Stimulated activated CD4-positive, alpha-beta T cell treated with anti-CD3 and anti-CD28 coated beads, Interleukin-12 subunit alpha, Interleukin-12 subunit beta, amount 100 ng/mL, for 48 hours (primary cell): ENCODE data around the gene SIRT3.
A peak's percentile ranks its signal among the peaks of the same experiment; 100 is the strongest.
"Not testable (repeated sequence)": the region's sequence is repeated elsewhere in the genome, so short reads cannot be mapped to it uniquely, and the experiment has no call there.

Experiments
- DNase-seq, 3 donors: peaks; one replicate each; pipeline ENCODE4 v3.0.0-alpha.2; 2020; ENCODE audit warnings: low read depth in 2 of 3, low spot score in 1 of 3

SIRT3 gene

GRCh38 chr11:204587-205109 is 31.5 kb downstream of the SIRT3 start:
- no peak for DNase-seq

- DNase-seq, result no peak
Measured at GRCh38 chr11:203945-204586, 32.1 kb downstream of the SIRT3 start.

GRCh38 chr11:203056-203944 is 32.8 kb downstream of the SIRT3 start:
- no peak for DNase-seq

GRCh38 chr11:202490-202889 is 33.7 kb downstream of the SIRT3 start:
- DNase-seq, result no peak

GRCh38 chr11:201966-202365 is 34.2 kb downstream of the SIRT3 start:
- no peak for DNase-seq

GRCh38 chr11:200224-201003 is 35.7 kb downstream of the SIRT3 start:
- no peak for DNase-seq

- DNase-seq, result no peak
Measured at GRCh38 chr11:199782-200181, 36.4 kb downstream of the SIRT3 start.

- no peak for DNase-seq
Measured at GRCh38 chr11:199004-199581, 37.0 kb downstream of the SIRT3 start.

GRCh38 chr11:198236-198806 is 37.8 kb downstream of the SIRT3 start:
- no peak for DNase-seq

- no peak for DNase-seq
Measured at GRCh38 chr11:197741-198235, 38.4 kb downstream of the SIRT3 start.

- no peak for DNase-seq
Measured at GRCh38 chr11:196786-197731, 39.1 kb downstream of the SIRT3 start.

GRCh38 chr11:193481-193880 is 42.7 kb downstream of the SIRT3 start:
- DNase-seq, result not testable (repeated sequence)

- DNase-seq, result not testable (repeated sequence)
Measured at GRCh38 chr11:192674-193128, 43.4 kb downstream of the SIRT3 start, which contains the start of gene SCGB1C1. Gene SCGB1C1, plus strand, starts transcription at chr11:193078. Its CDS starts 22 bp downstream, at chr11:193100.

- peak in 1 of 3 donors; percentile 60 for DNase-seq
Measured at GRCh38 chr11:191490-192478, 44.4 kb downstream of the SIRT3 start.

- DNase-seq, result not testable (repeated sequence)
Measured at GRCh38 chr11:190546-190945, 45.6 kb downstream of the SIRT3 start.

- peak in 1 of 3 donors; percentile 78 for DNase-seq
Measured at GRCh38 chr11:189843-190311, 46.3 kb downstream of the SIRT3 start.

GRCh38 chr11:189200-189783 is 46.9 kb downstream of the SIRT3 start:
- not testable (repeated sequence) for DNase-seq
